A549 (cell line): ENCODE measurements around the gene SORCS2. TPM values are rescaled to one million over a fixed set of nuclear protein-coding genes. Genes with fewer than 3 reads are reported as not detected.

Source experiments
- ATAC-seq, 2 experiments: fragments of 200-7000 bp in 1 of 2; fragments of >200 bp in 1 of 2; cut with Nextera tagmentation in 1 of 2; cut with Tn5 transposase in 1 of 2; 3 replicates each; pipeline versions ENCODE4 v1.8.0 to v1.9.1; 2018 to 2020; ENCODE audit warnings: mild to moderate bottlenecking in 1 of 2, moderate library complexity in 1 of 2
- CTCF ChIA-PET: fragments of 300-600 bp; sonication (Branson Sonifier 250); formaldehyde crosslinking; extraction: SDS; loops from one replicate; lab custom pipeline; 2021; ENCODE audit warnings: antibody characterized with exemption, inconsistent platforms; lab: Yijun Ruan, JAX
- POLR2A ChIA-PET: fragments of 350-600 bp; formaldehyde crosslinking; extraction: SDS; loops from one replicate; lab custom pipeline; 2021; ENCODE audit warnings: antibody characterized with exemption, inconsistent platforms; lab: Yijun Ruan, JAX
- DNase-seq, 2 experiments: peaks; one replicate each; pipeline versions ENCODE4 v3.0.0 to v3.0.0-alpha.2; 2011 to 2016; ENCODE audit warnings: low read depth in 1 of 2, low spot score in 1 of 2
- FAIRE-seq: peaks from 2 replicates; lab custom pipeline; 2011; peaks lifted over from hg19 to GRCh38; lab: Jason Lieb, UNC
- H3K27ac ChIP-seq, 2 experiments: fragments of >200 bp; sonication (Bioruptor Twin); formaldehyde crosslinking; 3 replicates each; pipeline ENCODE4 v1.5.1; 2016 to 2017
- H3K4me1 ChIP-seq: fragments of >200 bp; sonication (Bioruptor Twin); formaldehyde crosslinking; 3 replicates; pipeline ENCODE4 v1.6.1; 2016
- H3K4me2 ChIP-seq: fragments of >200 bp; sonication (Bioruptor Twin); formaldehyde crosslinking; 3 replicates; pipeline ENCODE4 v1.6.1; 2016
- H3K4me3 ChIP-seq: fragments of >200 bp; sonication (Bioruptor Twin); formaldehyde crosslinking; 3 replicates; pipeline ENCODE4 v1.5.1; 2016
- H3K9me3 ChIP-seq: fragments of >200 bp; sonication (Bioruptor Twin); formaldehyde crosslinking; 3 replicates; pipeline ENCODE4 v1.6.1; 2016
- BCL3 ChIP-seq: fragments of >200 bp; sonication (Bioruptor Twin); formaldehyde crosslinking; IDR thresholded peaks from 3 replicates; pipeline ENCODE4 v1.6.1; 2016
- CBX2 ChIP-seq: fragments of 200-600 bp; sonication (generic); IDR thresholded peaks from 2 replicates; pipeline ENCODE4 v1.6.1; 2016; ENCODE audit warnings: low read depth, mild to moderate bottlenecking, borderline replicate concordance
- CHD4 ChIP-seq: fragments of 200-600 bp; sonication (generic); IDR thresholded peaks from 2 replicates; pipeline ENCODE4 v1.6.1; 2016; ENCODE audit warnings: antibody characterized with exemption, mild to moderate bottlenecking, borderline replicate concordance
- E2F6 ChIP-seq: IDR thresholded peaks from 2 replicates; pipeline ENCODE4 v1.6.1; 2012; ENCODE audit warnings: low read depth, borderline replicate concordance
- EHF ChIP-seq: fragments of 250-450 bp; sonication (Bioruptor Pico); IDR thresholded peaks from 2 replicates; pipeline ENCODE4 v1.5.0; 2020; ENCODE audit warnings: mild to moderate bottlenecking
- EHMT2 ChIP-seq: fragments of 200-600 bp; sonication (generic); IDR thresholded peaks from 2 replicates; pipeline ENCODE4 v1.6.1; 2016; ENCODE audit warnings: antibody characterized with exemption, low read depth, mild to moderate bottlenecking, moderate library complexity
- ELK1 ChIP-seq: fragments of 150-350 bp; IDR thresholded peaks from 2 replicates; pipeline ENCODE4 v1.6.1; 2014; ENCODE audit warnings: low read depth, mild to moderate bottlenecking, low read length
- ESRRA ChIP-seq: fragments of 150-350 bp; IDR thresholded peaks from 2 replicates; pipeline ENCODE4 v1.6.1; 2014; ENCODE audit warnings: mild to moderate bottlenecking, low read length, borderline replicate concordance
- FOXS1 ChIP-seq: fragments of 250-450 bp; sonication (Bioruptor Pico); IDR thresholded peaks from 2 replicates; pipeline ENCODE4 v1.5.0; 2020; ENCODE audit warnings: mild to moderate bottlenecking, moderate library complexity
- HOXB13 ChIP-seq: fragments of 250-450 bp; sonication (Bioruptor Pico); IDR thresholded peaks from 2 replicates; pipeline ENCODE4 v1.5.0; 2020; ENCODE audit warnings: low read depth, mild to moderate bottlenecking, moderate library complexity
- JUN ChIP-seq, 2 experiments: fragments of >200 bp; sonication (Bioruptor Twin); formaldehyde crosslinking; IDR thresholded peaks; 2 replicates in 1 of 2; 3 replicates in 1 of 2; pipeline ENCODE4 v1.6.1; 2016 to 2017
- JUNB ChIP-seq: fragments of >200 bp; sonication (Bioruptor Twin); formaldehyde crosslinking; IDR thresholded peaks from 2 replicates; pipeline ENCODE4 v1.6.1; 2016
- NFE2L2 ChIP-seq: fragments of 150-350 bp; conservative IDR thresholded peaks from 2 replicates; pipeline ENCODE4 v1.6.1; 2014; ENCODE audit warnings: low read length
- NPAS2 ChIP-seq: fragments of 250-450 bp; sonication (Bioruptor Pico); IDR thresholded peaks from 2 replicates; pipeline ENCODE4 v1.8.0; 2022; ENCODE audit warnings: mild to moderate bottlenecking, moderate library complexity, borderline replicate concordance
- POLR2AphosphoS2 ChIP-seq: conservative IDR thresholded peaks from 2 replicates; pipeline ENCODE4 v1.6.1; 2012; ENCODE audit warnings: low read length, improper control_type of control experiment, inconsistent platforms
- RAD21 ChIP-seq, 2 experiments: fragments of >200 bp in 1 of 2; sonication (Bioruptor Twin) in 1 of 2; formaldehyde crosslinking in 1 of 2; IDR thresholded peaks in 1 of 2; conservative IDR thresholded peaks in 1 of 2; 2 replicates in 1 of 2; 3 replicates in 1 of 2; pipeline ENCODE4 v1.6.1; 2012 to 2018; ENCODE audit warnings: inconsistent platforms in 1 of 2
- RARB ChIP-seq: fragments of 250-450 bp; sonication (Bioruptor Pico); IDR thresholded peaks from 2 replicates; pipeline ENCODE4 v1.8.0; 2021; ENCODE audit warnings: mild to moderate bottlenecking, moderate library complexity
- RNF2 ChIP-seq: fragments of 200-600 bp; sonication (generic); IDR thresholded peaks from 2 replicates; pipeline ENCODE4 v1.6.1; 2016; ENCODE audit warnings: low read depth, mild to moderate bottlenecking, antibody characterized with exemption, moderate library complexity, borderline replicate concordance
- TFCP2L1 ChIP-seq: fragments of 250-450 bp; sonication (Bioruptor Pico); IDR thresholded peaks from 2 replicates; pipeline ENCODE4 v1.5.0; 2021; ENCODE audit warnings: mild to moderate bottlenecking
- TP53 ChIP-seq: fragments of 250-450 bp; sonication (Bioruptor Pico); IDR thresholded peaks from 2 replicates; pipeline ENCODE4 v1.5.0; 2021; ENCODE audit warnings: mild to moderate bottlenecking, moderate library complexity
- ZC3H11A ChIP-seq: fragments of 450-650 bp; IDR thresholded peaks from 2 replicates; pipeline ENCODE4 v1.6.1; 2014; ENCODE audit warnings: antibody characterized with exemption, mild to moderate bottlenecking
- ZFP36 ChIP-seq: fragments of 450-650 bp; IDR thresholded peaks from 2 replicates; pipeline ENCODE4 v1.6.1; 2014; ENCODE audit warnings: borderline replicate concordance; ENCODE audit not compliant: partially characterized antibody
- ZNF302 ChIP-seq: fragments of 250-450 bp; sonication (Bioruptor Pico); IDR thresholded peaks from 2 replicates; pipeline ENCODE4 v1.9.0; 2021; ENCODE audit warnings: inconsistent platforms, mild to moderate bottlenecking, moderate library complexity
- ZSCAN20 ChIP-seq: fragments of 250-450 bp; sonication (Bioruptor Pico); IDR thresholded peaks from 2 replicates; pipeline ENCODE4 v1.8.0; 2022; ENCODE audit warnings: mild to moderate bottlenecking, moderate library complexity
- WGBS: methylation state at CpG from one replicate; pipeline ENCODE4 v1.1.6; 2017; ENCODE audit errors: missing lambda C conversion rate; 5-methylcytosine and 5-hydroxymethylcytosine counted together
- polyA plus RNA-seq, 4 experiments: library from polyadenylated mRNA; depleted of rRNA in 3 of 4; stranded (reverse); fragments of >200 nt; fragmentation: RNase III in 1 of 4; extraction: RNeasy Plus Mini Kit Qiagen cat#74134 plus additional on column Dnase treatment in 1 of 4; gene quantifications; 2 replicates in 3 of 4; 3 replicates in 1 of 4; pipeline ENCODE4 v1.2.3, GENCODE V29; 2011 to 2017
- TF ChIP-seq, protein P1 (sequence below): fragments of 450-650 bp; IDR thresholded peaks from 2 replicates; pipeline ENCODE4 v1.6.1; 2014; ENCODE audit warnings: antibody characterized with exemption
- TF ChIP-seq, protein P2 (sequence below): fragments of 250-450 bp; sonication (Bioruptor Pico); IDR thresholded peaks from 2 replicates; pipeline ENCODE4 v1.5.0; 2020; ENCODE audit warnings: low read depth, mild to moderate bottlenecking, moderate library complexity

SORCS2 gene
- polyA plus RNA-seq, 2 of the 4 experiments (the other 2 are of a cell fraction), result 1.4 to 4.6 TPM

GRCh38 chr4:7593646-7594412 lies 401.5 kb downstream of the SORCS2 start (continued):
- TF ChIP-seq ELK1 (no peak), RAD21 (conservative IDR thresholded peaks at IDR 0.05 in 1 of 2, IDR thresholded peaks at IDR 0.05 in 1 of 2) (no peak), ZSCAN20 (no peak)

DNA sequence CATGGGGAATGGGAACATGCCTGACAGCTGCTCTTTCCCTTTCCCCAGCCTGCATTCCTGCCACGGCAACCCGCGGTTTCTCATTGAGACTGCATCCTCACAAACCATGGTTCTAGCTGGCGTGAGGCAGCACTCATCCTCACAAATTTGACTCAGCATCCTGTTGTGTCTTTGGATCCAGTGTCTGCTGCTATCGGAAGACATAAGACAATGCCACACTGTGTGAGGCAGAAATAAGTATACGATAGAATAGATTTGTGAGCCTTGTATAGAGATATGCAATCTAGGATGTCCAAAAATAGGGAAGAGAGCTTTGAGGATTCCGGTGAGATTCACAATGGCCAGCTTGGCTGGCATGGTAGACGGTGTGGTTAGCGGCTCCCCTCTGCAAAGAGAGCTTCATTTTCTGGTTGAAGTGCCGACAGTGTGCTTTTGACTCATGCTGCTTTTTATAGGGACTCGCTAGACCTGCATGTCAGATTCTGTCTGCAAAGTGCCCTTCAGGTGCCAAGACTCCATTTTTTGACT lies 403.7 kb downstream of the SORCS2 start:
- Histone ChIP-seq H3K27ac (no peak overlapping the region), H3K4me3 (no peak overlapping the region), H3K4me2 (no peak overlapping the region), H3K9me3 (no peaks in the 10 kb centered on the region), H3K4me1 (no peaks in the 10 kb centered on the region)
- DNase-seq, result no peak
- ChIA-PET POLR2A (no interaction called here), CTCF (no interaction called here)
- WGBS, result 38% methylated on average over 11 of the region's 11 CpGs
- no peak for ATAC-seq
- TF ChIP-seq HOXB13 (CRISPR knock-in tag), result no peak
- TF ChIP-seq RAD21 (conservative IDR thresholded peaks at IDR 0.05 in 1 of 2, IDR thresholded peaks at IDR 0.05 in 1 of 2), result no peak
- TF ChIP-seq RNF2, result no peak
- TF ChIP-seq TFCP2L1, result no peak
- no peak for TF ChIP-seq ZSCAN20
- TF ChIP-seq ZNF302 (CRISPR knock-in tag), result no peak
- TF ChIP-seq, protein P1, sequence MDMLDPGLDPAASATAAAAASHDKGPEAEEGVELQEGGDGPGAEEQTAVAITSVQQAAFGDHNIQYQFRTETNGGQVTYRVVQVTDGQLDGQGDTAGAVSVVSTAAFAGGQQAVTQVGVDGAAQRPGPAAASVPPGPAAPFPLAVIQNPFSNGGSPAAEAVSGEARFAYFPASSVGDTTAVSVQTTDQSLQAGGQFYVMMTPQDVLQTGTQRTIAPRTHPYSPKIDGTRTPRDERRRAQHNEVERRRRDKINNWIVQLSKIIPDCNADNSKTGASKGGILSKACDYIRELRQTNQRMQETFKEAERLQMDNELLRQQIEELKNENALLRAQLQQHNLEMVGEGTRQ, result no peak
- no peak for TF ChIP-seq JUN (IDR thresholded peaks at IDR 0.05)
- no peak for TF ChIP-seq EHF (CRISPR knock-in tag)
- TF ChIP-seq ZC3H11A, result no peak
- TF ChIP-seq JUNB, result no peak
- TF ChIP-seq RARB (CRISPR knock-in tag), result no peak
- no peak for TF ChIP-seq ZFP36
- no peak for TF ChIP-seq E2F6
- no peak for TF ChIP-seq POLR2AphosphoS2
- TF ChIP-seq EHMT2, result no peak
- TF ChIP-seq FOXS1 (CRISPR knock-in tag), result no peak
- FAIRE-seq, result no peak

- no peak overlapping the region for H3K4me3 ChIP-seq
- no peaks in the 10 kb centered on the region for H3K9me3 ChIP-seq
- FAIRE-seq, result no peak
- ChIA-PET POLR2A (no interaction called here), CTCF (no interaction called here)
- no peak for ATAC-seq
- H3K4me2 ChIP-seq, result no peak overlapping the region
- no peak overlapping the region for H3K27ac ChIP-seq
- H3K4me1 ChIP-seq, result no peaks in the 10 kb centered on the region
- DNase-seq, result no peak
- 59% methylated on average over 9 of the region's 9 CpGs for WGBS
- TF ChIP-seq CBX2 (no peak), BCL3 (no peak), JUN (IDR thresholded peaks at IDR 0.05) (no peak), RAD21 (conservative IDR thresholded peaks at IDR 0.05 in 1 of 2, IDR thresholded peaks at IDR 0.05 in 1 of 2) (no peak), E2F6 (no peak), POLR2AphosphoS2 (no peak), NPAS2 (CRISPR knock-in tag) (no peak), CHD4 (no peak), HOXB13 (CRISPR knock-in tag) (no peak), NFE2L2 (no peak), TP53 (CRISPR knock-in tag) (no peak), TFCP2L1 (no peak), ESRRA (no peak)
- TF ChIP-seq, protein P2, sequence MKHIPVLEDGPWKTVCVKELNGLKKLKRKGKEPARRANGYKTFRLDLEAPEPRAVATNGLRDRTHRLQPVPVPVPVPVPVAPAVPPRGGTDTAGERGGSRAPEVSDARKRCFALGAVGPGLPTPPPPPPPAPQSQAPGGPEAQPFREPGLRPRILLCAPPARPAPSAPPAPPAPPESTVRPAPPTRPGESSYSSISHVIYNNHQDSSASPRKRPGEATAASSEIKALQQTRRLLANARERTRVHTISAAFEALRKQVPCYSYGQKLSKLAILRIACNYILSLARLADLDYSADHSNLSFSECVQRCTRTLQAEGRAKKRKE (CRISPR knock-in tag), result no peak
- TF ChIP-seq, protein P1, result no peak
These were observed 404.7 kb downstream of the SORCS2 start for GRCh38 chr4:7596918-7597606.
